Ammon's horn (tissue), 1 donor: ENCODE data around the gene TMEM80.

Source experiments
- DNase-seq: peaks from one replicate; pipeline ENCODE4 v3.0.0-alpha.2; 2016; ENCODE audit warnings: low spot score

The TMEM80 gene

GRCh38 chr11:746289-747157 is 50.9 kb downstream of the TMEM80 start:
- DNase-seq: peak; percentile 76

DNA sequence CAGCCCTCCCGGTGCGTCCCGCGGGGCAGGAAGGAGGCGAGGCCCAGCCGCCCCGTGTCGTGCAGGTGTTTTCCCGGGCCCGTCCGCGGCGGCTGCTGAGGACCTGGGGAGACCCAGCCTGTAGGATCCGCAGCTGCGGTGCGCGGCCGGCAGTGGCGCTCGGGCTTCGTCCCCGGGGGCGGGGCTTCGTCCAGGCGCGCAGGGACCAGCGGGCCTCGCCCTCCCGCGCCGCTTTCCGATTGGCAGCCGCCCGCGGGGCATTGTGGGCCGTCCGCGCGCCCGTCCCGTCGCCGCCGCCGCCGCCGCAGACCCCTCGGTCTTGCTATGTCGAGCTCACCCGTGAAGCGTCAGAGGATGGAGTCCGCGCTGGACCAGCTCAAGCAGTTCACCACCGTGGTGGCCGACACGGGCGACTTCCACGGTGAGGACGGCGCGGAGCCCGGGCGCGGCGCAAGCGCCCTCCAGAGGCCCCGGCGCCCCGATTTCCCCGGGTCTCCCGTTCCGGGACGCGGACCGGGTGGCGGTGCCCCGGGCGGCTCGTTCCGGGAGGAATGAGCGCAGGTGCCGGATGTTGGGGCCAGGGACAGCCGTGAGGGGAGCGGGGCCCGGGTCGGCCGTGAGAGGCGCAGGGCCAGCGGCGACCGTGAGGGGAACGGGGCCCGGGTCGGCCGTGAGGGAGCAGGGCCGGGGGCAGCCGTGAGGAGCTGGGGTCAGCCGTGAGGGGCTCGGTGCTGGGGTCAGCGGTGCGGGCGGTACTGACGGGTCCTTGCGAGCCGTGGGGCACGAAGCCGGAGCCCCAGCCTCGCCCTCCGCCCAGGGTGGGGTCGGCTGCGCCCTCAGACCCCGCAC is 51.8 kb downstream of the TMEM80 start, which contains the start of gene TALDO1:
Gene TALDO1 (plus strand): TSS at position 307 of the 849 bp plus-strand sequence. CDS start 18 bp downstream, at position 325.
- peak; percentile 94 for DNase-seq

- DNase-seq: no peak
Measured at GRCh38 chr11:748007-748359, 52.4 kb downstream of the TMEM80 start.

DNA sequence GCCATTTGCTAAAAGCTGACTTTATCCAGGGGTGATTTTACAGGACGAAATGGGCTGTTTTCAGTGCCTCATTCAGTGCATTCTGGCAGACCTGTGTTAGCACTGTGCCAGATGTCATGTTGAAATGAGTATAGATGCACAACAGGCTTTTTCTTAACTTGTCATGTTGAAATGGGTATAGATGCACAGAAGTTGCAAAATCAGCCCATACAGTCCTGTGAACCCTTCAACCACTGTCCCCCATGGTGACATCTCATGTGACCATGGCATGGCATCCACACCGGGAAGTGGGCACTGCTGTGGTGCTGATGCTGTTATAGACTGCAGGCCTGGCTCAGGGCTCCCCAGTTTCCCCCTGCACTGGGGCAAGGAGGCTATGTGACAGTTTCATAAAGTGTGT is 54.1 kb downstream of the TMEM80 start:
- DNase-seq: no peak
